Measurements from ENCODE around the gene TMA7B.
A peak's percentile ranks its signal among the peaks of the same experiment; 100 is the strongest.

TMA7B gene

GRCh38 chr22:39955675-39956074 is 4.5 kb upstream of the TMA7B start:
- no peak for DNase-seq

DNA sequence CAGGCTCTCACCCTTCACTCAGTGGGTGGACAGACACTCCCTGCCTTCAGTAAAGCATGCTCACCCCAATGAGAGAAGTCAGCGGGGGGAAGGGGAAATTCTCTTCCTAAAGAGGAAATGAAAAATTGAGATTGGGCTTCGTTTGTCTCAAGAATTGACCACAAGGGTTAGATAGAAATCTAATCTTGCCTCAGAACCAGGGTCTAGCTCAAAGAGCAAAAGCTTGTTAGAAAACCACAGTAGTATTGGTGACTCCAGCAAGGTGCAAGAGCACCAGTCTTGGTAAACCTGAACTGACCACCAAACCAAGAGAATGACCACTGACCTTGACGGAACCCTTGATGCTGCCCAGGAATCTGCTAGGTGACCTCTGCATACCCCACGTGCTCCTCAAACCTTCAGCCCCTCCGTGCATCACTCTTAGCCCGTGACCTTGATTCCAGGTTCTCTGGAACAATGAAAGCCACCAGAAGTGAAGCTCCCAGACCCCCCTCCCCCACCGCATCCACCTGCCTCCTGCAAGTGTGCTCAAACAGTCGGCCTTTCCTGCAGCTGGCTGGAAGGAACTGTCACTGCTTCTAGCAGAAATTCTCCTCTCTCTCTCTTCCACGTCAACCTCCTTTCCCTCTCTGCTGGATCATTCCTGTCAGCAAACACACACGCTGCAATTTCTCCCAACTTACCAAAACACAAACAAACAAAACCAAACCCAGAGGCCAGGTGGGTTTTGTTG is 3.1 kb upstream of the TMA7B start:
- DNase-seq, result peak; percentile 64

DNA sequence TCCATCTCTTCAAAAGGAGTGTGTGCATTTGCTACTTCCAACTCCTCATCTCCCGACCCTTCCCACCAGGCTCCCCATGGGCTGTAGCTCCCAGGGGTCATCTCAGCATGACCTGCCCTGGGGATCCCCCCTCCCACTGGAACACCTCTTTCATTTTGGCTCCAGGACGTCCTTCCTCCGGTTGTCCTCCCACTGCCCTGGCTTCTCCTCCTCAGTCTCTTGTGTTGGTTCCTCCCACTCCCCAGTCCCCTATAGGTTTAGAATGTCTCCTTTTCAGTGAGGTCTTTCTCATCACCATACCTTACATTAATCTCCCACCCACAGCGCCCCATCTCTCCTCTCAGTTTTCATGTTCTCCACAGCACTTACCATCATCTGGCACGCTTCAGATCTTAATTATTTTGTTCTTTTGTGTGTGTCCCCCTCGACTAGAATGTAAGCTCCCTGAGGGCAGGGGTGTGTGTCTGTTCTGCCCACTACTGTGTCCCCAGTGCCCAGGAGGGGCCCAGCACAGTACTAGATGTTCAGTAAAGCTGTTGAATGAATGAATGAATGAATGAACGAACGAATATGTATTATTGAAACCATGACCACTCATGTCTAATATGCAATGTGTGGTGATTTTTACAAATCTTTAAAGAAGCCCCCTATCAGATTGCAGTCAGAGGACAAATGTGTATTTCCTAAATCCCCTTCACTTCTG is 2.0 kb upstream of the TMA7B start:
- no peak for DNase-seq

GRCh38 chr22:39958949-39959639 is 1.1 kb upstream of the TMA7B start:
- peak; percentile 49 for DNase-seq

DNA sequence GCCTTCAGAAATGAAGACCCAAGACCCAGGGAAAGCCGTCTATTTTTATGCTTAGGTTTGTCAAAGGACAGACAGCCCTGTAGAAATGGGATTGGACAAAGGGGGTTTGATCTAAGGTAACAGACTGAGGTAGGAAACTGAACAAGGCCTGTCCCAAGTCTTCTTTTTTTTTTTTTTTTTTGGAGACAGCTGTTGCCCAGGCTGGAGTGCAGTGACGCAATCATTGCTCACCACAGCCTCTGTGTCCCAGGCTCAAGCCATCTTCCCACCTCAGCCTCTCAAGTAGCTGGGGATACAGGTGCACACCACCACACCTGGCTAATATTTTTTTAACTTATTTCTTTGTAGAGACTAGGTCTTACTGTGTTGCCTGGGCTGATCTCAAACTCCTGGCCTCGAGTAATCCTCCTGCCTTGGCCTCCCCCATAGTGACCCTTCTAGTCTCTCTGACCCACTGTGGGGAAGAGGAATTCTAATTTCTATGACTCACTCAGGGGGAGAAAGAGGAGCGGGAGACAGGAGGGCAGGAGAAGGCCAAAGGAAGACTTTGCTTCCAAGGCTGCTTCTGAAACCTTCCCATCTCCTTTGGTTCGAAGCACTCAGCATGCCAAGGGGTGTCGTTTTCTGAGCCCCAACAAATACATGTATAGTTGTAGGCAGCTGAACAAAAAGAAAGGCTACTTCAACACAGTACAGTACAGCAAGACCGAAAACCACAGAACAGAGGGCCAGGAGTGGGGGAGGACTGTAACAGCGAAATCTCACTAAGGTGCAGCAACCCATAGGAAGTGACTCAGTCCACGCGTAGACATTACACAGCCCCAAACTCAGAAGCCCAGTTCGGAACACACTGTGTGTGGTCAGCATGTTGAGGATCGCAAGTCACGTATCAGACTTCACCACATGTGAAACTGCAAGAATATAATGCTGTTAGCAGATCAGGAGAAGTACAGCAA is 872 bp downstream of the TMA7B start:
- peak; percentile 92 for DNase-seq

GRCh38 chr22:39962071-39962470 is 1.9 kb downstream of the TMA7B start:
- DNase-seq, result no peak

DNA sequence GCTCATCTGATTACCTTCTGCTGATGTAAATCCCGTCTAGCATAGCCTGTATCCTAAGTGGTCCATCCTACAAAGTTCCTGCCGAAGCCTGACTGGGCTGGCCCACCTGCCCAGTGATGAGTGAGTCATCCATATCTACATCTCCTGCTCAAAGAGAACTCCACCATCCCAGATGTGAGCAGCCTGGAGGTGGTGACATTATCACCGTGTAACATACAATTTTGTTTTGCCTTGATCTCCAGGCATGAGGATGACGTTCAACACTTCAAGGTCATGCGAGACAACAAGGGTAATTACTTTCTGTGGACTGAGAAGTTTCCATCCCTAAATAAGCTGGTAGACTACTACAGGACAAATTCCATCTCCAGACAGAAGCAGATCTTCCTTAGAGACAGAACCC is 5.6 kb downstream of the TMA7B start:
- DNase-seq, result peak; percentile 76

GRCh38 chr22:39966470-39966869 is 6.3 kb downstream of the TMA7B start:
- no peak for DNase-seq

GRCh38 chr22:39967103-39967829 is 7.1 kb downstream of the TMA7B start:
- peak; percentile 97 for DNase-seq

GRCh38 chr22:39967996-39968972 is 8.1 kb downstream of the TMA7B start:
- DNase-seq, result no peak

GRCh38 chr22:39970742-39971141 is 10.5 kb downstream of the TMA7B start:
- no peak for DNase-seq

GRCh38 chr22:39972641-39973040 is 12.4 kb downstream of the TMA7B start:
- DNase-seq, result no peak

- DNase-seq, result no peak
Observed at GRCh38 chr22:39973656-39974055, 13.5 kb downstream of the TMA7B start.

GRCh38 chr22:39974065-39974464 is 13.9 kb downstream of the TMA7B start:
- DNase-seq, result no peak

GRCh38 chr22:39979048-39979447 is 18.9 kb downstream of the TMA7B start:
- no peak for DNase-seq

DNA sequence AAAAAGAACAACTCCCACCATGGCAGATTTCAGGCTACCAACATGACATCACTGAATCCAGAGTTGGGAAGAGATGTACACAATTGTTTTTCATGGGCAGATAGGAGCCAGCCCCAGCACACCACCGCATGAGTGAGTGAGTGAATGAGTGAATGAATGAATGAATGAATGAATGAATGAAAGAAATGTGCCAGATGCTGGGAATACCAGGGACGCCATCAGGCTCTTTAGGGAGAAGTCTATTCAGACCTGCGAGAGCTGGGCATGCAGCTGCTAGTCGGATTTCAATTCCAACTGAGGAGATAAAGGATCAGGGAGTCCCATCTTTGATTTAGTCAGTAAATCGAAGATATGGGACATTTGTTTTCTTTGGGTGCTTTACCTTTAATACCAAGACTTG is 19.3 kb downstream of the TMA7B start:
- DNase-seq, result no peak

GRCh38 chr22:39980596-39980995 is 20.4 kb downstream of the TMA7B start:
- DNase-seq, result no peak

GRCh38 chr22:39983346-39983745 is 23.1 kb downstream of the TMA7B start:
- DNase-seq, result no peak

DNA sequence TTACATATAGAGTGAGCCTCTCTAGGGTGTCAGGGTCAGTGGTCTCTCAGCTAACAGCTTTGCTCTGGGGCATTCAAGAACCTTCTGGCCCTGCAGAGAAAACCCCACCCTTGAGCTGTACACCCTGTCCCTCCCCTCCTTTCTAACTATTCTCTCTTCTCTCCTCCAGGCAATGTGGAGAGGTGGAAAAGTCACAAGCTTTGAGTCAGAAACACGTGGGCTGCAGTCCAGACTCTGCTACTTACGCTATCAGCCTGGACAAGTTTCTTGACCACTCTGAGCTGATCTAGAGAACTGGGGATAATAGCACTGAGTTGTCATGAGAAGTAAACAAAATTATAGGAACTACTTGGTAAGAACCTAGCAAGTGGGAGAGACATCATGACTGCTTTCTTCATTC is 23.8 kb downstream of the TMA7B start:
- DNase-seq, result no peak

DNA sequence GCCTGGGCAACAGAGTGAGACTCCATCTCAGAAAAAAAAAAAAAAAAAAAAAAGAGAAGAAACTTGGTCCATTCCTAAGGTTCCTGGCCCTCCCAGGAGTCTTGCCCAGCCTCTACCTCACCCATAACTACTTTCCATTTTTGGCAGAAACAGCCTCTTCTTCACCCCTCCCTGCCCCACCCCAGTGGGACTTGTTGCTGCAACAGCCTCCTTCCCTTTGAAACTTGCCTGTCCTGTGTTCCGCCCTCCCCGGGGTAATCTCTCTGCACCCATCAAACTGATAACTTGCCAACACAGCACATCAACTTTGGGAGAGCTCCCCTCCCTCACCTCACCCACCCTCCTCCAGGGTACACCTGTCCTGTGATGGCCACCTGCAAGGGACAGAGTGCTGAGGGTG is 24.5 kb downstream of the TMA7B start:
- DNase-seq, result peak; percentile 62

Measured in hematopoietic multipotent progenitor cell treated with erythropoietin and hydrocortisone succinate and interleukin-3 and kit ligand, for 8 days (in vitro differentiated cells).